ENCODE results near the gene NADSYN1. TPM values are rescaled to one million over a fixed set of nuclear protein-coding genes. Genes with fewer than 3 reads are reported as not detected.

The NADSYN1 gene
- total RNA-seq, 4 donors from 2014 or later, result 42.9 to 78.2 (median 64.1) TPM

DNA sequence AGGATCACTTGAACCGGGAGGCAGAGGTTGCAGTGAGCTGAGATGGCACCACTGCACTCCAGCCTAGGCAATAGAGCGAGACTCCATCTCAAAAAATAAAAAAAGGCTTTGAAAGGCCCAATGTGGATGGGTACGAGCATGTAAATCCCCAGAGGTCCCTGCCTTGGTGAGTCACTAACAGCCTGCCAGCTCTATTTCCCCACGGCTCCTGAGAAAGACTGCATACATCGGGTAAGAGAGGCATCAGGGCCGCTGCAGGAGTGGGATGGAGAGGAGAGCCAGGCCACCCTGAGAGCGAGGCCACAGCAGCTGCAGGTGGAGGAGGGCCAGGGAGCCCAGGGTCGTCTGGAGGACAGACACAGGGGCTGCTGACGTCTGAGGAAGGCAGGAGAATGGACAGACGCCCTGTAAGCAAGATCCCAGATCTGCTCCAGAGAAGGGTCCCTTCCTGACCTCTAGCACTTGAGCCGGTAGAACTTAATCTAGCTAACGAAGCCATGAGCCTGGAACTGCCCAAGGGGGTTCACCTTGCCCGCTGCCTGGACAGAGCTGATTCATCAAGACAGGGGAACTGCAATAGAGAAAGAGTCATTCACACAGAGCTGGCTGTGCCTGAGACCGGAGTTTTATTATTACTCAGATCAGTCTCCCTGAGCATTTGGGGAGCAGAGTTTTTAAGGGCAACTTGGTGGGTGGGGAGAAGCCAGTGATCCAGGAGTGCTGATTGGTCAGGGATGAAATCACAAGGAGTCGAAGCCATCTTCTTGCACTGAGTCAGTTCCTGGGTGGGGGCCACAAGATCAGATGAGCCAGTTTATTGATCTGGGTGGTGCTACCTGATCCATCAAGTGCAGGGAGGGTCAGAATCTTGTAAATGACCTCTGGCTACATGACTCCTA, 90.1 kb downstream of the NADSYN1 start:
- no peak for ATAC-seq (ENCODE audit: low FRiP score)
- DNase-seq (ENCODE audit: low spot score), result no peak
- TF ChIP-seq, protein P1, sequence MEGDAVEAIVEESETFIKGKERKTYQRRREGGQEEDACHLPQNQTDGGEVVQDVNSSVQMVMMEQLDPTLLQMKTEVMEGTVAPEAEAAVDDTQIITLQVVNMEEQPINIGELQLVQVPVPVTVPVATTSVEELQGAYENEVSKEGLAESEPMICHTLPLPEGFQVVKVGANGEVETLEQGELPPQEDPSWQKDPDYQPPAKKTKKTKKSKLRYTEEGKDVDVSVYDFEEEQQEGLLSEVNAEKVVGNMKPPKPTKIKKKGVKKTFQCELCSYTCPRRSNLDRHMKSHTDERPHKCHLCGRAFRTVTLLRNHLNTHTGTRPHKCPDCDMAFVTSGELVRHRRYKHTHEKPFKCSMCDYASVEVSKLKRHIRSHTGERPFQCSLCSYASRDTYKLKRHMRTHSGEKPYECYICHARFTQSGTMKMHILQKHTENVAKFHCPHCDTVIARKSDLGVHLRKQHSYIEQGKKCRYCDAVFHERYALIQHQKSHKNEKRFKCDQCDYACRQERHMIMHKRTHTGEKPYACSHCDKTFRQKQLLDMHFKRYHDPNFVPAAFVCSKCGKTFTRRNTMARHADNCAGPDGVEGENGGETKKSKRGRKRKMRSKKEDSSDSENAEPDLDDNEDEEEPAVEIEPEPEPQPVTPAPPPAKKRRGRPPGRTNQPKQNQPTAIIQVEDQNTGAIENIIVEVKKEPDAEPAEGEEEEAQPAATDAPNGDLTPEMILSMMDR (IDR thresholded peaks at IDR 0.05), result no peak

DNA sequence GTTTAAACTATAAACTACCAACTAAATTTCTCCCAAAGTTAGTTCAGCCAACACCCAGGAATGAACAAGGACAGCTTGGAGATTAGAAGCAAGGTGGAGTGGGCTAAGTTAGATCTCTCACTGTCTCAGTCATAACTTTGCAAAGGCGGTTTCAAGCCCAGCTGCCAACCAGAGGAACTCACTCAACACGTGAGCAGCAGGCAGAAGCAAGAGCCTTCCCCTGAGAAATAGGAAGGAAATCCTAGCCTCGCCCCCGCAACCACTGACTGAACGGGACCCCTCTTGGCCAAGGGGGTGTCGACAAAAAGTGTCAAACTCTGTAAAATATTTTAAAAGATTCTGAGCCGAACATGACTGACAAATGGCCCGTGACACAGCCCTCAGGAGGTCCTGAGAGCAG, 90.9 kb downstream of the NADSYN1 start:
- TF ChIP-seq, protein P1 (IDR thresholded peaks at IDR 0.05), result no peak
- ATAC-seq (ENCODE audit: low FRiP score) (no peak), DNase-seq (ENCODE audit: low spot score) (no peak)

DNA sequence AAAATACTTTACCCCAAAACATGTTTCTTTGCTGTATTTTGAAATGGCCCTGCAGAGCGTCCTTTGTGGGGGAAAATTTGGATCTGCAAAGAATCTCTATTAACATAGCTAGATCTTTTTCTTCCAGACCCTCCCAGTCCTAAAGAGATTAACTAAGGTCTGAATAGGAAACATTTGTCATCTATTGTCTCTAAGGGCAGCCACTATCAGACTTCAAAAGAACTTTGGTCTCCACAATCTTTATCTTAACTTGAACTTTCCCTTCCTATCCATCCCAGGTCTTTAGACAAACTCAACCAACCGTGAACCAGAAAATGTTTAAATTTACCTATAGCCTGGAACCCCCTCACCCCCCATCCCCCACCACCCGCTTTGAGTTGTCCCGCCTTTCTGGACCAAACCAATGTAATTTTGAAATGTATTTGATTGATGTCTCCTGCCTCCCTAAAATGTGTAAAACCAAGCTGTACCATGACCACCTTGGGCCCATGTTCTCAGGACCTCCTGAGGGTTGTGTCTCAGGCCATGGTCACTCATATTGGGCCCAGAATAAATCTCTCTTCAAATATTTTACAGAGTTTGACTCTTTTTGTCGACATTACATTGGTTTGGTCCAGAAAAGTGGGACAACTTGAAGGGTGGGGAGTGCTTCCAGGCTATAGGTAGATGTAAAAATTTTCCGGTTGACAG, 91.7 kb downstream of the NADSYN1 start:
- ATAC-seq (ENCODE audit: low FRiP score), result no peak
- TF ChIP-seq, protein P1 (IDR thresholded peaks at IDR 0.05), result no peak
- DNase-seq (ENCODE audit: low spot score), result no peak

DNA sequence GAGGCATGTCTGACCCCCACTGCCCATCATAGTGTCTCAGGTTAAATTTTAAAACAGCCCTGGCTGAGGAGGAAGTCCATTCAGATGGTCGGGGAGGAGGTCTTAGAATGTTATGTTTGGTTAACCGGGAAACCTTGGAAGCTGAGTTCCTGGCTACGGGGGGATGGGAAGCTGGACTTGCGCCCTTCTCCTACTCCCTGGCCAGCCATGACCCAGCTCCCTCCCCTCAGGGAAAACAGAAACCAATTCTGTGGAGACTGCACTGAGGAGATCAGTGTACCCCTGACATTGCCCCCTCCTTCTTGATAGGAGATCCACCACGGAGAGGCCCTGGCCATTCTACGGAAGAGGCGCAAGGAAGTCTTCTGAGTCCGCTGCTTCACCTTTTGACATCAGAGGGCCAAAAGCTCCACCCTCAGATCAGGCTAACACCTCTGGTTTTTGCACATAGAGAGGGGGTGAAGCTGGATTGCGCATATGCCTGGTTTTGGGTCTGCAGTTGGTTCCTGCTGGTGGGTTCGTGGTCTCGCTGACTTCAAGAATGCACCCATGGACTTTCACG, 92.5 kb downstream of the NADSYN1 start:
- DNase-seq (ENCODE audit: low spot score) (no peak), ATAC-seq (ENCODE audit: low FRiP score) (no peak)
- TF ChIP-seq, protein P1 (IDR thresholded peaks at IDR 0.05), result no peak

DNA sequence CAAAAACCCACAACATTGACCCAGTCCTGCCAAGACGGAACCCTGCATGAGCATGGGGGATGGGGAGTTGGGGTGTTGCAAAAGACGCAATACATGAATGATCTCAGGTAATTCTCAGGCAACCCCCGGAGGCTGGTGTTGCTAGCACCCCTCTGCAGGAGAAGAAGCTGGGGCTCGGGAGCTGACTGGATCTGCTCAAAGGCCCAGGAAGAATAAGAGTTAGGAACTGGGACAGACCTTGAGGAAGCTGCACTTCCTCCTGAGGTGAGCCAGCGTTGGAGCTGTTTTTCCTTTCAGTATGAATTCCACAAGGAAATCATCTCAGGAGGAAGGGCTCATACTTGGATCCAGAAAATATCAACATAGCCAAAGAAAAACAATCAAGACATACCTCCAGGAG, 95.1 kb downstream of the NADSYN1 start, which contains the start of gene KRTAP5-9:
TSS of gene KRTAP5-9 (plus strand) at position 301 of the 400 bp plus-strand sequence. CDS start 238 bp downstream, outside the sequence.
- no peak for ATAC-seq (ENCODE audit: low FRiP score)
- TF ChIP-seq, protein P1 (IDR thresholded peaks at IDR 0.05), result no peak

DNA sequence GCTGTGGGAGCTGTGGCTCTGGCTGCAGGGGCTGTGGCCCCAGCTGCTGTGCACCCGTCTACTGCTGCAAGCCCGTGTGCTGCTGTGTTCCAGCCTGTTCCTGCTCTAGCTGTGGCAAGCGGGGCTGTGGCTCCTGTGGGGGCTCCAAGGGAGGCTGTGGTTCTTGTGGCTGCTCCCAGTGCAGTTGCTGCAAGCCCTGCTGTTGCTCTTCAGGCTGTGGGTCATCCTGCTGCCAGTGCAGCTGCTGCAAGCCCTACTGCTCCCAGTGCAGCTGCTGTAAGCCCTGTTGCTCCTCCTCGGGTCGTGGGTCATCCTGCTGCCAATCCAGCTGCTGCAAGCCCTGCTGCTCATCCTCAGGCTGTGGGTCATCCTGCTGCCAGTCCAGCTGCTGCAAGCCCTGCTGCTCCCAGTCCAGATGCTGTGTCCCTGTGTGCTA, 95.7 kb downstream of the NADSYN1 start:
- DNase-seq (ENCODE audit: low spot score) (no peak), ATAC-seq (ENCODE audit: low FRiP score) (no peak)
- TF ChIP-seq, protein P1 (IDR thresholded peaks at IDR 0.05), result no peak

More for the DNA sequence above, 95.1 kb downstream of the NADSYN1 start, which contains the start of gene KRTAP5-9:
- DNase-seq (ENCODE audit: low spot score), result no peak

Small RNAs within 50 kb of the gene (small RNA-seq; reads per million reads assigned to genes)
- gene MIR6754, result not detected

Other genes with a start within 250 kb of the NADSYN1 start
- 1 to 10 TPM in 3 of 4 donors, under 1 TPM in 1; 0.82 to 9.6 (median 5.6) TPM for gene SHANK2, start 200.6 kb upstream of the NADSYN1 start, total RNA-seq
- 10 to 100 TPM; 12.9 to 76.5 (median 37.4) TPM for gene DHCR7, start 4.8 kb upstream of the NADSYN1 start, total RNA-seq
- gene KRTAP5-7, start 74.1 kb downstream of the NADSYN1 start, total RNA-seq, result under 1 TPM in 1 of 4 donors, not detected in 3; 0.28 TPM
- not detected for gene KRTAP5-8, start 84.8 kb downstream of the NADSYN1 start, total RNA-seq
- under 1 TPM in 1 of 4 donors, not detected in 3; 0.37 TPM for gene KRTAP5-9, start 95.2 kb downstream of the NADSYN1 start, total RNA-seq
- not detected for gene KRTAP5-10, start 112.4 kb downstream of the NADSYN1 start, total RNA-seq
- not detected for gene KRTAP5-11, start 129.7 kb downstream of the NADSYN1 start, total RNA-seq